ENCODE results near the gene C21orf91. TPM values are rescaled to one million over a fixed set of nuclear protein-coding genes. Genes with fewer than 3 reads are reported as not detected.

C21orf91 gene
- total RNA-seq, 4 donors from 2014 or later, result 7.9 to 10.9 (median 9.1) TPM

DNA sequence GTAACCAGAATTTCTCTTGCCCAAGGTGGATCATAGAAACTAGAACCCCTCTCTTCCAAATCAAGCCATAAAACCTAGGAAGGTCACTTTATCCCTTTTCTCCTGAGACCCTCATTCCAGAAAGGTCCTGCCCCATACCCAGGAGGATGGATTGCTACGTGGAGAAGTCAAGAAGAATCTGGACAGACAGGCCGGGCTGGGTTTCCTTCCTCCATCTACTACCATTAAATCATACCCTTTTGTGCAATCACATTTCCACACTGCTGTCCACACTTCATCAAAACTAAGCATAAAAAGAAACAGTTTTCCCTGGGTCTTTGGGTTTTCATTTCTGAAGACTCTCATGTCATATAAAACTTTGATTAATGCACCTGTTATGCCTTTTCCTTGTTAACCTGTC is 65.4 kb downstream of the C21orf91 start:
- no peak for DNase-seq (ENCODE audit: extremely low spot score)
- no peak overlapping the region for H3K4me3 ChIP-seq
- no peaks in the 10 kb centered on the region for H3K27me3 ChIP-seq
- H3K9me3 ChIP-seq, result no peaks in the 10 kb centered on the region
- intact Hi-C loops (cut with DNase I), result no loop called here
- no peaks in the 10 kb centered on the region for H3K4me1 ChIP-seq
- H3K27ac ChIP-seq (replicated peaks in 1 of 4), result no peak overlapping the region
- H3K36me3 ChIP-seq, result no peaks in the 10 kb centered on the region
- 73% methylated on average over 2 of the region's 2 CpGs for WGBS
- no peak for TF ChIP-seq POLR2AphosphoS5 (IDR thresholded peaks at IDR 0.05)
- no peak for TF ChIP-seq POLR2A (IDR thresholded peaks at IDR 0.05; ENCODE audit: low read depth)
- TF ChIP-seq, protein P1, sequence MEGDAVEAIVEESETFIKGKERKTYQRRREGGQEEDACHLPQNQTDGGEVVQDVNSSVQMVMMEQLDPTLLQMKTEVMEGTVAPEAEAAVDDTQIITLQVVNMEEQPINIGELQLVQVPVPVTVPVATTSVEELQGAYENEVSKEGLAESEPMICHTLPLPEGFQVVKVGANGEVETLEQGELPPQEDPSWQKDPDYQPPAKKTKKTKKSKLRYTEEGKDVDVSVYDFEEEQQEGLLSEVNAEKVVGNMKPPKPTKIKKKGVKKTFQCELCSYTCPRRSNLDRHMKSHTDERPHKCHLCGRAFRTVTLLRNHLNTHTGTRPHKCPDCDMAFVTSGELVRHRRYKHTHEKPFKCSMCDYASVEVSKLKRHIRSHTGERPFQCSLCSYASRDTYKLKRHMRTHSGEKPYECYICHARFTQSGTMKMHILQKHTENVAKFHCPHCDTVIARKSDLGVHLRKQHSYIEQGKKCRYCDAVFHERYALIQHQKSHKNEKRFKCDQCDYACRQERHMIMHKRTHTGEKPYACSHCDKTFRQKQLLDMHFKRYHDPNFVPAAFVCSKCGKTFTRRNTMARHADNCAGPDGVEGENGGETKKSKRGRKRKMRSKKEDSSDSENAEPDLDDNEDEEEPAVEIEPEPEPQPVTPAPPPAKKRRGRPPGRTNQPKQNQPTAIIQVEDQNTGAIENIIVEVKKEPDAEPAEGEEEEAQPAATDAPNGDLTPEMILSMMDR (IDR thresholded peaks at IDR 0.05), result no peak
- TF ChIP-seq EP300 (IDR thresholded peaks at IDR 0.05), result no peak

DNA sequence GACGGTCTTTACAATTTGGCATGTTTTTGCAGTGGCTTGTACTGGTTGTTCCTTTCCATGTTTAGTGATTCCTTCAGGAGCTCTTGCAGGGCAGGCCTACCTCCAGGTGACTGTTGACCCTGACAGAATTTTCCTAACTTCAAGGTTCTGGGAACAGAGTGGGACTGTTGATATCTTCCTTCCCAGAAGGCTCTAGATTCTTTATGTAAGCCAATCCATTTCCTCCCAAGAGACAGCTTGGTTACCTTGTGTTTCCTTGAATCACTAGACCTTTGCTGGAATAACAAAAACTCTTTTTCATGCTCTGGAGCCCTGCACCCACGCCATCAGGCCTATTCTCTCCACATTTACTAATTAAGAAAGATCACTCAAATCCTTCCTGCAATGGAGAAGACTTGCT is 67.0 kb downstream of the C21orf91 start:
- TF ChIP-seq POLR2AphosphoS5 (IDR thresholded peaks at IDR 0.05), result peak; percentile 16 to 28
- TF ChIP-seq POLR2A (IDR thresholded peaks at IDR 0.05; ENCODE audit: low read depth), result no peak
- TF ChIP-seq, protein P1 (IDR thresholded peaks at IDR 0.05), result no peak
- no peak for TF ChIP-seq EP300 (IDR thresholded peaks at IDR 0.05)
- intact Hi-C loops (cut with DNase I), result no loop called here
- no peak overlapping the region for H3K27ac ChIP-seq (replicated peaks in 1 of 4)
- no peak for DNase-seq (ENCODE audit: extremely low spot score)
- WGBS, result 82% methylated on average over 2 of the region's 2 CpGs
- H3K27me3 ChIP-seq, result no peaks in the 10 kb centered on the region
- H3K9me3 ChIP-seq, result no peaks in the 10 kb centered on the region
- H3K36me3 ChIP-seq, result no peaks in the 10 kb centered on the region
- H3K4me1 ChIP-seq, result no peaks in the 10 kb centered on the region
- H3K4me3 ChIP-seq, result no peak overlapping the region

DNA sequence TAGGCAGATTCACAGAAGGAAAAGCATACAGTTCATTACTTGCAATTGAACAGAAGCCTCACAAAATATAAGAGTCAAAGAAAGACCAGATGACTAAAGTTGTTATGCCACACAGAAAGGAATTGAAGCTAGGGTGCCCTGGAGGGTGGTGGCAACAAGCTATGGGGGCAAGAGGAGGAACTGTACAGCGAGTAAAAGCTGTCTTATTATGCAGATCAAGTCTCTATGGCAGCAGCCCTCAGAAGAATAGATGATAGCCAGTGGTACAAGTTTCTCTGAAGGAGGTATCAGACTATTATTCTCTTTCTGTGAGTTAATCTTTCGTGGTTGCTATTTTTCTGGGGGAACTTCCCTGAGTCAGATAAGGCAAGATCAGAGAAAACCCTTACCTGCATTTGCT is 72.2 kb downstream of the C21orf91 start:
- no peak overlapping the region for H3K4me3 ChIP-seq
- H3K9me3 ChIP-seq, result no peaks in the 10 kb centered on the region
- no peaks in the 10 kb centered on the region for H3K4me1 ChIP-seq
- DNase-seq (ENCODE audit: extremely low spot score), result no peak
- intact Hi-C loops (cut with DNase I), result no loop called here
- no peaks in the 10 kb centered on the region for H3K27me3 ChIP-seq
- WGBS, result 66% methylated on average over 2 of the region's 2 CpGs
- TF ChIP-seq EP300 (IDR thresholded peaks at IDR 0.05), result no peak
- no peak for TF ChIP-seq POLR2AphosphoS5 (IDR thresholded peaks at IDR 0.05)
- TF ChIP-seq POLR2A (IDR thresholded peaks at IDR 0.05; ENCODE audit: low read depth), result no peak
- TF ChIP-seq, protein P1 (IDR thresholded peaks at IDR 0.05), result no peak
- no peaks in the 10 kb centered on the region for H3K36me3 ChIP-seq
- no peak overlapping the region for H3K27ac ChIP-seq (replicated peaks in 1 of 4)

DNA sequence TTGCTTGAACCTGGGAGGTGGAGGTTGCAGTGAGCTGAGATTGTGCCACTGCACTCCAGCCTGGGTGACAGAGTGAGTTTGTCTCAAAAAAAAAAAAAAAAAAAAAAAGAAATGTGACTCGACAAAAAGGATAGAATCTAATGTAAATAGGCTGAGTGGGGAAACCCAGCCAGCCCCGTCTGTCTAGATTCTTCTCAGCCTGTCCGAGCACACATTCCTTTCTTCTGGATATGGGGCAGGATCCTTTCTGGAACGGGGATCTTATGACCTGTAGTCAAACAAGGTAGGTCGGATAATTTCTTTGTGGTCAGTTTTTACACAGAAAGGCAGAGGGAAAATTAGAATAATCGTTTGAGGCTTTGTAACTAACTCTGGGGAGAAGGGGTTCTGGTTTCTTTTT is 74.1 kb downstream of the C21orf91 start:
- no peaks in the 10 kb centered on the region for H3K27me3 ChIP-seq
- intact Hi-C loops (cut with DNase I), result no loop called here
- H3K36me3 ChIP-seq, result no peaks in the 10 kb centered on the region
- H3K4me1 ChIP-seq, result no peaks in the 10 kb centered on the region
- TF ChIP-seq POLR2A (IDR thresholded peaks at IDR 0.05; ENCODE audit: low read depth) (no peak), POLR2AphosphoS5 (IDR thresholded peaks at IDR 0.05) (no peak), EP300 (IDR thresholded peaks at IDR 0.05) (no peak)
- TF ChIP-seq, protein P1 (IDR thresholded peaks at IDR 0.05), result no peak
- H3K27ac ChIP-seq (replicated peaks in 1 of 4), result no peak overlapping the region
- 86% methylated on average over 6 of the region's 6 CpGs for WGBS
- H3K4me3 ChIP-seq, result no peak overlapping the region
- no peaks in the 10 kb centered on the region for H3K9me3 ChIP-seq
- DNase-seq (ENCODE audit: extremely low spot score), result no peak

DNA sequence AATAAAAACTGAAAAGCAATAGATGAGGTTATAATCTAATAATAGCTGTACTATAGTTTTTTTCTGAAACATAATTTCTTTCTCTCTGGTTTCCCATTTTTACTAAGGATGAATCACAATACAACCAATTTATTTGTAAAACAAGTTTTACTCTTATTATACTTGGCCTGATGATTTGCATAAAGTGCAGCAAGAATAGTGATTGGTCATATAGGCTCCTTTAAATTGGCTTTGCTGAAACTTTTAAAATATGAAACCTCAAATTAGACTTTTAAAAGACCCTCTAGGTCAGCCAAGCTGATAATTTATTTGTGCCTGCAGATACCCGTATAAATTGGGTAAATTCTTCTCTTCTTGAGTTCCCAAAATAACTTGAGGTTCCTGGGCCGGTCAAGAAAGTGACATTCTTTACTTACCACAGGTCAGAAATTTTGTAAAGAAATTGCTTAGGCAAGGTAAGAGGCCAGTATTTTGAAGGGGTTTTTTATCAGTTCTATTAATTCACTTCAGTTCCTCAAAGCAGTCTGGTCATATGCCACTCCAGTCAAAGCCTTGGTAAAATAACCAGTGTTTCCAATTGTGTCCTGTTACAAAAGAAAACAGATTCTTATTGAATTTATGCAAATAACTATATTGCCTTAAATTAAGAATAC is 76.1 kb downstream of the C21orf91 start:
- no peak overlapping the region for H3K4me3 ChIP-seq
- 88% methylated on average over 2 of the region's 2 CpGs for WGBS
- H3K27ac ChIP-seq (replicated peaks in 1 of 4), result no peak overlapping the region
- H3K9me3 ChIP-seq, result no peaks in the 10 kb centered on the region
- intact Hi-C loops (cut with DNase I), result no loop called here
- no peak for DNase-seq (ENCODE audit: extremely low spot score)
- TF ChIP-seq POLR2A (IDR thresholded peaks at IDR 0.05; ENCODE audit: low read depth) (no peak), EP300 (IDR thresholded peaks at IDR 0.05) (no peak), POLR2AphosphoS5 (IDR thresholded peaks at IDR 0.05) (no peak)
- TF ChIP-seq, protein P1 (IDR thresholded peaks at IDR 0.05), result no peak
- H3K36me3 ChIP-seq, result no peaks in the 10 kb centered on the region
- H3K27me3 ChIP-seq, result no peaks in the 10 kb centered on the region
- no peaks in the 10 kb centered on the region for H3K4me1 ChIP-seq
